ENCODE measurements around the gene OR5A1. TPM values are rescaled to one million over a fixed set of nuclear protein-coding genes. Genes with fewer than 3 reads are reported as not detected.

OR5A1 gene
- total and polyA plus RNA-seq, 7 experiments from 2014 or later = not detected

- no peak overlapping the region for H3K4me3 Mint-ChIP-seq
- peaks cover 0 to 12% (median 5%) of the 10 kb centered on the region in 7 donors for H3K4me1 Mint-ChIP-seq
- no peaks in the 10 kb centered on the region for H3K27me3 ChIP-seq (ENCODE audit: control insufficient read depth in 2 of 2, insufficient read depth in 2 of 2, low read length in 2 of 2)
- peaks cover 16 to 58% (median 34%) of the 10 kb centered on the region in 5 donors for H3K27me3 Mint-ChIP-seq
- ChIA-PET POLR2A (no interaction called here), CTCF (interaction anchor here (1.7 kb wide), 1 partner anchor 13 kb away, joined by 7 read pairs; no protein-coding TSS in a partner anchor)
- no peaks in the 10 kb centered on the region for H3K36me3 Mint-ChIP-seq
- DNase-seq = no peak
- H3K9me3 Mint-ChIP-seq = peaks cover 0 to 5% (median 0%) of the 10 kb centered on the region in 11 donors
- no peaks in the 10 kb centered on the region for H3K4me1 ChIP-seq (ENCODE audit: control insufficient read depth in 2 of 2, insufficient read depth in 2 of 2, low read length in 2 of 2)
- H3K27ac ChIP-seq (ENCODE audit: low read depth, low read length) = no peak overlapping the region
- H3K4me3 ChIP-seq (ENCODE audit: low read length) = no peak overlapping the region
- H3K9me3 ChIP-seq (ENCODE audit: control insufficient read depth in 2 of 3, low read length in 3 of 3) = no peaks in the 10 kb centered on the region
- no peaks in the 10 kb centered on the region for H3K36me3 ChIP-seq (ENCODE audit: control insufficient read depth in 2 of 3, insufficient read depth in 3 of 3, low read length in 3 of 3)
- no peak overlapping the region for H3K27ac Mint-ChIP-seq
- intact Hi-C loops (cut with micrococcal nuclease) = no loop called here
- no peak for ATAC-seq
Observed at GRCh38 chr11:59416613-59417012, 19.7 kb upstream of the OR5A1 start.

DNA sequence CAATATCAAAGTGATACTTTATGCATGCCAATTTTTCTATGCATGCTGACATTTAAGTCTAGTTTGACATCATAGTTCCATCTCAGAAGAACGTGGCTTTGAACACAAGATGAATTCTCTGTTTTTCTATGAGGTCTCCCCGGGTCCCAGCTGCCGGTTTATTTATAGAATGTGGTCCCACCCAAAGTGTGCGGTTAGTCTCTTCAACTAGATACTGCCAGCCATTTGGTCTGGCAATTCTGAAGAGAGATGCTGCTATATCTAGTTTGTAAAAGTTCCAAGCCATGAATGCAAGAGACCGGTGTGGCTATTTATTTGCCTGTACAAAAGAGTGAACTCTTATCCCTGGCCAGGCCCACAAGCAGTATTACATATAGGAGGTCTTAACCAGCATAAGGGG is 19.2 kb upstream of the OR5A1 start:
- no peak overlapping the region for H3K4me3 Mint-ChIP-seq
- no peaks in the 10 kb centered on the region for H3K27me3 ChIP-seq (ENCODE audit: control insufficient read depth in 2 of 2, insufficient read depth in 2 of 2, low read length in 2 of 2)
- H3K36me3 Mint-ChIP-seq = no peaks in the 10 kb centered on the region
- intact Hi-C loops (cut with micrococcal nuclease) = no loop called here
- no peak overlapping the region for H3K27ac ChIP-seq (ENCODE audit: low read depth, low read length)
- no peak overlapping the region for H3K27ac Mint-ChIP-seq
- H3K4me1 Mint-ChIP-seq = peaks cover 0 to 12% (median 5%) of the 10 kb centered on the region in 7 donors
- H3K36me3 ChIP-seq (ENCODE audit: control insufficient read depth in 2 of 3, insufficient read depth in 3 of 3, low read length in 3 of 3) = no peaks in the 10 kb centered on the region
- H3K9me3 ChIP-seq (ENCODE audit: control insufficient read depth in 2 of 3, low read length in 3 of 3) = no peaks in the 10 kb centered on the region
- H3K4me3 ChIP-seq (ENCODE audit: low read length) = no peak overlapping the region
- peaks cover 16 to 58% (median 34%) of the 10 kb centered on the region in 5 donors for H3K27me3 Mint-ChIP-seq
- ChIA-PET CTCF (interaction anchor here (1.7 kb wide), 1 partner anchor 12 kb away, joined by 7 read pairs; no protein-coding TSS in a partner anchor), POLR2A (no interaction called here)
- no peak for ATAC-seq
- DNase-seq = peak in 1 of 9 donors; percentile 5
- H3K4me1 ChIP-seq (ENCODE audit: control insufficient read depth in 2 of 2, insufficient read depth in 2 of 2, low read length in 2 of 2) = no peaks in the 10 kb centered on the region
- peaks cover 0 to 5% (median 0%) of the 10 kb centered on the region in 11 donors for H3K9me3 Mint-ChIP-seq

- Mint-ChIP-seq H3K9me3 (no peaks in the 10 kb centered on the region), H3K27me3 (peaks cover 16 to 49% (median 28%) of the 10 kb centered on the region in 5 donors), H3K4me3 (no peak overlapping the region), H3K27ac (no peak overlapping the region), H3K4me1 (peaks cover 0 to 12% (median 5%) of the 10 kb centered on the region in 7 donors), H3K36me3 (no peaks in the 10 kb centered on the region)
- intact Hi-C loops (cut with micrococcal nuclease) = no loop called here
- ChIA-PET POLR2A (no interaction called here), CTCF (interaction anchor here (1.7 kb wide), 1 partner anchor 11 kb away, joined by 7 read pairs; no protein-coding TSS in a partner anchor)
- Histone ChIP-seq H3K9me3 (ENCODE audit: control insufficient read depth in 2 of 3, low read length in 3 of 3) (no peaks in the 10 kb centered on the region), H3K27ac (ENCODE audit: low read depth, low read length) (no peak overlapping the region), H3K36me3 (ENCODE audit: control insufficient read depth in 2 of 3, insufficient read depth in 3 of 3, low read length in 3 of 3) (no peaks in the 10 kb centered on the region), H3K4me1 (ENCODE audit: control insufficient read depth in 2 of 2, insufficient read depth in 2 of 2, low read length in 2 of 2) (no peaks in the 10 kb centered on the region), H3K27me3 (ENCODE audit: control insufficient read depth in 2 of 2, insufficient read depth in 2 of 2, low read length in 2 of 2) (no peaks in the 10 kb centered on the region), H3K4me3 (ENCODE audit: low read length) (no peak overlapping the region)
- DNase-seq (no peak), ATAC-seq (no peak)
Observed at GRCh38 chr11:59418156-59418555, 18.1 kb upstream of the OR5A1 start.

GRCh38 chr11:59423835-59424234 is 12.4 kb upstream of the OR5A1 start:
- no peak for ATAC-seq
- no peak overlapping the region for H3K4me3 ChIP-seq (ENCODE audit: low read length)
- ChIA-PET POLR2A (no interaction called here), CTCF (interaction anchor here (0.5 kb wide), 1 partner anchor 296 kb away, joined by 3 read pairs; no protein-coding TSS in a partner anchor)
- H3K36me3 Mint-ChIP-seq = no peaks in the 10 kb centered on the region
- H3K4me3 Mint-ChIP-seq = no peak overlapping the region
- no peaks in the 10 kb centered on the region for H3K4me1 ChIP-seq (ENCODE audit: control insufficient read depth in 2 of 2, insufficient read depth in 2 of 2, low read length in 2 of 2)
- no peaks in the 10 kb centered on the region for H3K27me3 ChIP-seq (ENCODE audit: control insufficient read depth in 2 of 2, insufficient read depth in 2 of 2, low read length in 2 of 2)
- peaks cover 0 to 3% (median 0%) of the 10 kb centered on the region in 7 donors for H3K4me1 Mint-ChIP-seq
- no peak overlapping the region for H3K27ac Mint-ChIP-seq
- H3K9me3 Mint-ChIP-seq = no peaks in the 10 kb centered on the region
- no peaks in the 10 kb centered on the region for H3K9me3 ChIP-seq (ENCODE audit: control insufficient read depth in 2 of 3, low read length in 3 of 3)
- H3K27me3 Mint-ChIP-seq = peaks cover 1 to 18% (median 5%) of the 10 kb centered on the region in 5 donors
- H3K36me3 ChIP-seq (ENCODE audit: control insufficient read depth in 2 of 3, insufficient read depth in 3 of 3, low read length in 3 of 3) = no peaks in the 10 kb centered on the region
- no peak for DNase-seq
- intact Hi-C loops (cut with micrococcal nuclease) = no loop called here
- no peak overlapping the region for H3K27ac ChIP-seq (ENCODE audit: low read depth, low read length)

GRCh38 chr11:59425131-59425530 is 11.1 kb upstream of the OR5A1 start:
- ChIA-PET POLR2A (no interaction called here), CTCF (no interaction called here)
- H3K27me3 Mint-ChIP-seq = peaks cover 4 to 14% (median 8%) of the 10 kb centered on the region in 5 donors
- no peak for DNase-seq
- Histone ChIP-seq H3K36me3 (ENCODE audit: control insufficient read depth in 2 of 3, insufficient read depth in 3 of 3, low read length in 3 of 3) (no peaks in the 10 kb centered on the region), H3K4me1 (ENCODE audit: control insufficient read depth in 2 of 2, insufficient read depth in 2 of 2, low read length in 2 of 2) (no peaks in the 10 kb centered on the region), H3K4me3 (ENCODE audit: low read length) (no peak overlapping the region), H3K27ac (ENCODE audit: low read depth, low read length) (no peak overlapping the region), H3K9me3 (ENCODE audit: control insufficient read depth in 2 of 3, low read length in 3 of 3) (no peaks in the 10 kb centered on the region), H3K27me3 (ENCODE audit: control insufficient read depth in 2 of 2, insufficient read depth in 2 of 2, low read length in 2 of 2) (no peaks in the 10 kb centered on the region)
- ATAC-seq = no peak
- no peaks in the 10 kb centered on the region for H3K36me3 Mint-ChIP-seq
- no peaks in the 10 kb centered on the region for H3K9me3 Mint-ChIP-seq
- H3K4me1 Mint-ChIP-seq = peaks cover 0 to 3% (median 0%) of the 10 kb centered on the region in 7 donors
- no peak overlapping the region for H3K4me3 Mint-ChIP-seq
- no peak overlapping the region for H3K27ac Mint-ChIP-seq
- intact Hi-C loops (cut with micrococcal nuclease) = no loop called here

- Mint-ChIP-seq H3K4me1 (peaks cover 0 to 3% (median 0%) of the 10 kb centered on the region in 7 donors), H3K27me3 (peaks cover 4 to 18% (median 10%) of the 10 kb centered on the region in 5 donors), H3K9me3 (no peaks in the 10 kb centered on the region), H3K36me3 (no peaks in the 10 kb centered on the region), H3K4me3 (no peak within 1 kb of the TSS), H3K27ac (no peak within 1 kb of the TSS)
- ATAC-seq = no peak
- intact Hi-C loops (cut with micrococcal nuclease) = no loop called here
- CTCF ChIA-PET = no interaction called here
- no peak within 1 kb of the TSS for H3K4me3 ChIP-seq (ENCODE audit: low read length)
- POLR2A ChIA-PET = no interaction called here
- H3K4me1 ChIP-seq (ENCODE audit: control insufficient read depth in 2 of 2, insufficient read depth in 2 of 2, low read length in 2 of 2) = no peaks in the 10 kb centered on the region
- no peaks in the 10 kb centered on the region for H3K36me3 ChIP-seq (ENCODE audit: control insufficient read depth in 2 of 3, insufficient read depth in 3 of 3, low read length in 3 of 3)
- H3K27me3 ChIP-seq (ENCODE audit: control insufficient read depth in 2 of 2, insufficient read depth in 2 of 2, low read length in 2 of 2) = peaks cover 0 to 1% of the 10 kb centered on the region in 2 donors
- H3K27ac ChIP-seq (ENCODE audit: low read depth, low read length) = no peak within 1 kb of the TSS
- DNase-seq = no peak
- no peaks in the 10 kb centered on the region for H3K9me3 ChIP-seq (ENCODE audit: control insufficient read depth in 2 of 3, low read length in 3 of 3)
Observed at GRCh38 chr11:59426361-59427067, 9.8 kb upstream of the OR5A1 start, which contains the start of gene OR5A2. TSS of gene OR5A2 (minus strand) at chr11:59426413. CDS start at chr11:59422953, 3,460 bp downstream.

- Histone ChIP-seq H3K9me3 (ENCODE audit: control insufficient read depth in 2 of 3, low read length in 3 of 3) (no peaks in the 10 kb centered on the region), H3K27me3 (ENCODE audit: control insufficient read depth in 2 of 2, insufficient read depth in 2 of 2, low read length in 2 of 2) (peaks cover 0 to 3% of the 10 kb centered on the region in 2 donors), H3K27ac (ENCODE audit: low read depth, low read length) (no peak overlapping the region), H3K4me3 (ENCODE audit: low read length) (no peak overlapping the region), H3K4me1 (ENCODE audit: control insufficient read depth in 2 of 2, insufficient read depth in 2 of 2, low read length in 2 of 2) (no peaks in the 10 kb centered on the region), H3K36me3 (ENCODE audit: control insufficient read depth in 2 of 3, insufficient read depth in 3 of 3, low read length in 3 of 3) (no peaks in the 10 kb centered on the region)
- ChIA-PET POLR2A (no interaction called here), CTCF (no interaction called here)
- Mint-ChIP-seq H3K27ac (no peak overlapping the region), H3K4me1 (peaks cover 0 to 3% (median 0%) of the 10 kb centered on the region in 7 donors), H3K27me3 (peaks cover 4 to 23% (median 10%) of the 10 kb centered on the region in 5 donors), H3K9me3 (no peaks in the 10 kb centered on the region), H3K36me3 (no peaks in the 10 kb centered on the region), H3K4me3 (no peak overlapping the region)
- ATAC-seq = no peak
- DNase-seq = no peak
- intact Hi-C loops (cut with micrococcal nuclease) = no loop called here
Observed at GRCh38 chr11:59427068-59427382, 9.2 kb upstream of the OR5A1 start.
